Measurements from ENCODE around the gene C17orf100. TPM values are rescaled to one million over a fixed set of nuclear protein-coding genes. Genes with fewer than 3 reads are reported as not detected.

C17orf100 gene
- total and polyA plus RNA-seq, 2 of the 13 experiments (the other 11 are each of a cell fraction or from before 2014, with no cell fraction given) = 3.6 to 8.7 TPM

DNA sequence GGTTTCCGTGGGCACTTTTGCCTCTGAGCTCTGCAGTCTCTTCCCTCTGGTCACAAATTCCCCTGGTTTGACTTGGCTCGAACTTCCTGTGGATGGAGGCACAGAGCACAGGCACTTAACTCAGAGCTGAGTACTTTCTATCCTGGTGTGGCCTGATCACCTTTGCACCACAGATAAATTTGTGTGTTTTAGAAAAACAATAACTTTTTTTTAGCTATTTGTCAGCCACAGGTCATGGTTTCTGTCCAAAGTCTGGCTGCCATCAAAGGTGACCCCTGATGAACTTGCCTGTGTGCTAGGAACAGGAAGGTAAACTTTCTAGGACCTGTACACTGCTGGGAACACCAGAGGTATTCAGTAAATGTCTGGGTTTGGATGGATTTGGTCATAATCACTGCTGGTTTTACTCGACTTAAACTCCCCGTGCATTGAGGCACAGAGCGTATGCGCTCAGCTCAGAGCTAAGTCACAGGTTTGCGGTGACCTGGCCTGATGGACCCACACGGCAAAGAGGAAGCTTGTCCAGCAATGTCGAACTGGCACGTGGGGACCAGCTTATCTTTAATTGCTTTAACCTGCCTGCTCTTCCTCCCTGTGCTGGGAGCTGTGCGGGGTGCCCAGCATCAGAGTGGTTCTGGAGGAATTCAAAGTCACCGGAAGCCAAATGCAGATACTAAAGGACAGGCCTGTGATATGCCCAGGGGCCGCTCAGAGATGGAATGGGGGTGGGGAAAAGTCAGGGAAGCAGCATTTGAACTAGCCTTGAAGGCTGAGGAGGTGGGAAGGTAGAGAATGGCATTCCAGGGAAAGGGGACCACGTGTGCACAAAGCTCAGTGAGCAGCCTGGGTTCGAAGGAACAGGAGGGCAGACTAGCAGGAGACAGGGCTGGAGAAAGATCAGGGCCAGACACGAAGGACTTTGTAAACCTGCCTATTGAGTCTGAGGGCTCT, 48.7 kb downstream of the C17orf100 start (continued):
- TF ChIP-seq, protein P1, sequence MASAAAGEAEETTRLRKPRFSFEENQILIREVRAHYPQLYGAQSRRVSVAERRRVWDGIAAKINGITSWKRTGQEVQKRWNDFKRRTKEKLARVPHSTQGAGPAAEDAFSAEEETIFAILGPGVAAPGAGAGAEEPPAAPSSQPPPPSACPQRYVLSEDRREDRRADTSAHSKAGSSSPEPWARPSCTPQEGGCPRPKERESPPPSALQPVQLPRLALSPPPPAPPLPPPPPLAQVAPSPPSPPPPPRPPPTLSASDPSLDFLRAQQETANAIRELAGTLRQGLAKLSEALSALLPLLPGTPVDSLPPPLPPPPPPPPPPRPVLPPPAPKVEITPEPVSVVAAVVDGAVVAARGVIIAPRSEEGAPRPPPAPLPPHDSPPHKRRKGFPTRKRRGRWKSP (CRISPR knock-in tag; IDR thresholded peaks at IDR 0.05) = peak; percentile 80
- no peak for TF ChIP-seq PCBP1 (IDR thresholded peaks at IDR 0.05; ENCODE audit: borderline replicate concordance, low read depth, low read length)
- TF ChIP-seq, protein P2, sequence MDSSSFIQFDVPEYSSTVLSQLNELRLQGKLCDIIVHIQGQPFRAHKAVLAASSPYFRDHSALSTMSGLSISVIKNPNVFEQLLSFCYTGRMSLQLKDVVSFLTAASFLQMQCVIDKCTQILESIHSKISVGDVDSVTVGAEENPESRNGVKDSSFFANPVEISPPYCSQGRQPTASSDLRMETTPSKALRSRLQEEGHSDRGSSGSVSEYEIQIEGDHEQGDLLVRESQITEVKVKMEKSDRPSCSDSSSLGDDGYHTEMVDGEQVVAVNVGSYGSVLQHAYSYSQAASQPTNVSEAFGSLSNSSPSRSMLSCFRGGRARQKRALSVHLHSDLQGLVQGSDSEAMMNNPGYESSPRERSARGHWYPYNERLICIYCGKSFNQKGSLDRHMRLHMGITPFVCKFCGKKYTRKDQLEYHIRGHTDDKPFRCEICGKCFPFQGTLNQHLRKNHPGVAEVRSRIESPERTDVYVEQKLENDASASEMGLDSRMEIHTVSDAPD (CRISPR knock-in tag; IDR thresholded peaks at IDR 0.05) = peak; percentile 98
- TF ChIP-seq ZNF709 (CRISPR knock-in tag; IDR thresholded peaks at IDR 0.05) = peak; percentile 87; the same call in 1 of the 2 replicates
- TF ChIP-seq DPF2 (CRISPR knock-in tag; IDR thresholded peaks at IDR 0.05; ENCODE audit: borderline replicate concordance, low read depth) = peak; percentile 71
- peak; percentile 96 for TF ChIP-seq ESRRA (CRISPR knock-in tag; IDR thresholded peaks at IDR 0.05; ENCODE audit: low read depth)
- peak; percentile 59; the same call in 1 of the 2 replicates for TF ChIP-seq ZBTB7B (CRISPR knock-in tag; IDR thresholded peaks at IDR 0.05)
- TF ChIP-seq, protein P3, sequence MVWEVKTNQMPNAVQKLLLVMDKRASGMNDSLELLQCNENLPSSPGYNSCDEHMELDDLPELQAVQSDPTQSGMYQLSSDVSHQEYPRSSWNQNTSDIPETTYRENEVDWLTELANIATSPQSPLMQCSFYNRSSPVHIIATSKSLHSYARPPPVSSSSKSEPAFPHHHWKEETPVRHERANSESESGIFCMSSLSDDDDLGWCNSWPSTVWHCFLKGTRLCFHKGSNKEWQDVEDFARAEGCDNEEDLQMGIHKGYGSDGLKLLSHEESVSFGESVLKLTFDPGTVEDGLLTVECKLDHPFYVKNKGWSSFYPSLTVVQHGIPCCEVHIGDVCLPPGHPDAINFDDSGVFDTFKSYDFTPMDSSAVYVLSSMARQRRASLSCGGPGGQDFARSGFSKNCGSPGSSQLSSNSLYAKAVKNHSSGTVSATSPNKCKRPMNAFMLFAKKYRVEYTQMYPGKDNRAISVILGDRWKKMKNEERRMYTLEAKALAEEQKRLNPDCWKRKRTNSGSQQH (CRISPR knock-in tag; IDR thresholded peaks at IDR 0.05; ENCODE audit: low read depth) = peak; percentile 58
- TF ChIP-seq SRSF4 (IDR thresholded peaks at IDR 0.05; ENCODE audit: low read depth, low read length, poor library complexity, severe bottlenecking) = no peak
- TF ChIP-seq, protein P4, sequence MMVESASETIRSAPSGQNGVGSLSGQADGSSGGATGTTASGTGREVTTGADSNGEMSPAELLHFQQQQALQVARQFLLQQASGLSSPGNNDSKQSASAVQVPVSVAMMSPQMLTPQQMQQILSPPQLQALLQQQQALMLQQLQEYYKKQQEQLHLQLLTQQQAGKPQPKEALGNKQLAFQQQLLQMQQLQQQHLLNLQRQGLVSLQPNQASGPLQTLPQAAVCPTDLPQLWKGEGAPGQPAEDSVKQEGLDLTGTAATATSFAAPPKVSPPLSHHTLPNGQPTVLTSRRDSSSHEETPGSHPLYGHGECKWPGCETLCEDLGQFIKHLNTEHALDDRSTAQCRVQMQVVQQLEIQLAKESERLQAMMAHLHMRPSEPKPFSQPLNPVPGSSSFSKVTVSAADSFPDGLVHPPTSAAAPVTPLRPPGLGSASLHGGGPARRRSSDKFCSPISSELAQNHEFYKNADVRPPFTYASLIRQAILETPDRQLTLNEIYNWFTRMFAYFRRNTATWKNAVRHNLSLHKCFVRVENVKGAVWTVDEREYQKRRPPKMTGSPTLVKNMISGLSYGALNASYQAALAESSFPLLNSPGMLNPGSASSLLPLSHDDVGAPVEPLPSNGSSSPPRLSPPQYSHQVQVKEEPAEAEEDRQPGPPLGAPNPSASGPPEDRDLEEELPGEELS (CRISPR knock-in tag; IDR thresholded peaks at IDR 0.05) = peak; percentile 95
- peak; percentile 97 for TF ChIP-seq ZNF20 (CRISPR knock-in tag; IDR thresholded peaks at IDR 0.05)
- no peak for TF ChIP-seq SMARCC2 (IDR thresholded peaks at IDR 0.05)
- peak; percentile 35; the same call in 1 of the 2 replicates for TF ChIP-seq ZFY (CRISPR knock-in tag; IDR thresholded peaks at IDR 0.05)
- TF ChIP-seq, protein P5, sequence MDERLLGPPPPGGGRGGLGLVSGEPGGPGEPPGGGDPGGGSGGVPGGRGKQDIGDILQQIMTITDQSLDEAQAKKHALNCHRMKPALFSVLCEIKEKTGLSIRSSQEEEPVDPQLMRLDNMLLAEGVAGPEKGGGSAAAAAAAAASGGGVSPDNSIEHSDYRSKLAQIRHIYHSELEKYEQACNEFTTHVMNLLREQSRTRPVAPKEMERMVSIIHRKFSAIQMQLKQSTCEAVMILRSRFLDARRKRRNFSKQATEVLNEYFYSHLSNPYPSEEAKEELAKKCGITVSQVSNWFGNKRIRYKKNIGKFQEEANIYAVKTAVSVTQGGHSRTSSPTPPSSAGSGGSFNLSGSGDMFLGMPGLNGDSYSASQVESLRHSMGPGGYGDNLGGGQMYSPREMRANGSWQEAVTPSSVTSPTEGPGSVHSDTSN (CRISPR knock-in tag; IDR thresholded peaks at IDR 0.05) = no peak
- peak; percentile 98 for TF ChIP-seq TARDBP (CRISPR knock-in tag; IDR thresholded peaks at IDR 0.05)
- no peak for TF ChIP-seq SOX6 (IDR thresholded peaks at IDR 0.05)
- peak; percentile 100 for TF ChIP-seq SOX6 (CRISPR knock-in tag; IDR thresholded peaks at IDR 0.05)
- TF ChIP-seq ZNF556 (CRISPR knock-in tag; IDR thresholded peaks at IDR 0.05; ENCODE audit: borderline replicate concordance) = peak; percentile 92
- no peak for TF ChIP-seq YEATS2 (CRISPR knock-in tag; IDR thresholded peaks at IDR 0.05; ENCODE audit: borderline replicate concordance)
- TF ChIP-seq HOXA7 (CRISPR knock-in tag; IDR thresholded peaks at IDR 0.05) = no peak
- TF ChIP-seq MAF1 (CRISPR knock-in tag; IDR thresholded peaks at IDR 0.05; ENCODE audit: borderline replicate concordance) = no peak
- no peak; the same call in 1 of the 2 replicates for TF ChIP-seq JUNB (CRISPR knock-in tag; IDR thresholded peaks at IDR 0.05; ENCODE audit: borderline replicate concordance)
- no peak for TF ChIP-seq TBP (CRISPR knock-in tag; IDR thresholded peaks at IDR 0.05)
